Uterus (tissue), 2 donors: ENCODE results near the gene NCDN.

Experiments
- POLR2A ChIP-seq, 2 donors: fragments of 450-650 bp; IDR thresholded peaks; one replicate each; pipeline ENCODE4 v1.6.1; 2016; ENCODE audit warnings: antibody characterized with exemption in 2 of 2, mild to moderate bottlenecking in 1 of 2, moderate library complexity in 1 of 2
- TF ChIP-seq, protein P1 (sequence below), 4 experiments: fragments of 200-600 bp in 2 of 4; fragments of 450-650 bp in 2 of 4; sonication (generic) in 2 of 4; IDR thresholded peaks; one replicate each; pipeline ENCODE4 v1.5.1; 2016 to 2019; ENCODE audit warnings: antibody characterized with exemption in 4 of 4, mild to moderate bottlenecking in 2 of 4, moderate library complexity in 1 of 4

DNA sequence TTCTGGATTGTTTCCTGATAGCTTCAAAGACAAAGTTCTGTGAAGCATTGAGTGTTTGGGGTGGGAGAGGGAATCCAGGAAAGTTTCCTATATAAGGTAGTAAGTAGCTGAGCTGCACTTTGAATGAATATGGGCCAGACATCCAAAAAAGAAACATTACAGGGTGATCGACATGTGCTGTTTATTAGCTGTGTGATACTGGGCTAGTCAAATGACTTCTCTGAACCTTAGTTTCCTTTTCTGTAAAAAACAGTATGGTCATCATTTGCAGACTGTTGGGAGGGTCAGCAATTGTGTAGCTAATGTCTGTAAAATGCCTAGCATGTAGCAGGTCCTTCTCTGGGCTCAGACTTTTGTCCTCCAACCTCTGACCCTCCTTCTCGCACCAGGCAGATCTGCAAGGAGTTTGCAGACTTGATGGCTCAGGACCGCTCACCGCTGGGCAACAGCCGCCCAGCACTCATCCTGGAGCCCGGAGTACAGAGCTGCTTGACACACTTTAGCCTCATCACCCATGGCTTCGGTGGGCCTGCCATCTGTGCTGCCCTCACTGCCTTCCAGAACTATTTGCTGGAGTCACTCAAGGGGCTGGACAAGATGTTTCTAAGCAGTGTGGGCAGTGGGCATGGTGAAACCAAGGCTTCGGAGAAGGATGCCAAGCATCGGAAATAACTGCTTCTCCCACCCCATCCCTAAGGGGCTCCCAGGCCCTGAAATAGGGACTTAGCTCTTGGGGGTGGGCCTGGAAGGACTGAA, 36.6 kb downstream of the NCDN start:
- TF ChIP-seq, protein P1, sequence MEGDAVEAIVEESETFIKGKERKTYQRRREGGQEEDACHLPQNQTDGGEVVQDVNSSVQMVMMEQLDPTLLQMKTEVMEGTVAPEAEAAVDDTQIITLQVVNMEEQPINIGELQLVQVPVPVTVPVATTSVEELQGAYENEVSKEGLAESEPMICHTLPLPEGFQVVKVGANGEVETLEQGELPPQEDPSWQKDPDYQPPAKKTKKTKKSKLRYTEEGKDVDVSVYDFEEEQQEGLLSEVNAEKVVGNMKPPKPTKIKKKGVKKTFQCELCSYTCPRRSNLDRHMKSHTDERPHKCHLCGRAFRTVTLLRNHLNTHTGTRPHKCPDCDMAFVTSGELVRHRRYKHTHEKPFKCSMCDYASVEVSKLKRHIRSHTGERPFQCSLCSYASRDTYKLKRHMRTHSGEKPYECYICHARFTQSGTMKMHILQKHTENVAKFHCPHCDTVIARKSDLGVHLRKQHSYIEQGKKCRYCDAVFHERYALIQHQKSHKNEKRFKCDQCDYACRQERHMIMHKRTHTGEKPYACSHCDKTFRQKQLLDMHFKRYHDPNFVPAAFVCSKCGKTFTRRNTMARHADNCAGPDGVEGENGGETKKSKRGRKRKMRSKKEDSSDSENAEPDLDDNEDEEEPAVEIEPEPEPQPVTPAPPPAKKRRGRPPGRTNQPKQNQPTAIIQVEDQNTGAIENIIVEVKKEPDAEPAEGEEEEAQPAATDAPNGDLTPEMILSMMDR (IDR thresholded peaks at IDR 0.05) = no peak
- TF ChIP-seq POLR2A (IDR thresholded peaks at IDR 0.05) = no peak
